Measurements from ENCODE around the gene LEO1.
"Not testable (repeated sequence)": the region's sequence is repeated elsewhere in the genome, so short reads cannot be mapped to it uniquely, and the experiment has no call there.

The LEO1 gene

GRCh38 chr15:52003089-52003488 is 31.5 kb upstream of the LEO1 start:
- not testable (repeated sequence) for DNase-seq

- no peak for DNase-seq
Observed at GRCh38 chr15:52002351-52002750, 30.8 kb upstream of the LEO1 start.

- no peak for DNase-seq
Observed at GRCh38 chr15:51992953-51993352, 21.4 kb upstream of the LEO1 start.

- no peak for DNase-seq
Observed at GRCh38 chr15:51991141-51991540, 19.6 kb upstream of the LEO1 start.

GRCh38 chr15:51982770-51983103 is 11.2 kb upstream of the LEO1 start:
- DNase-seq: no peak

- peak; percentile 4 for DNase-seq
Observed at GRCh38 chr15:51982013-51982769, 10.6 kb upstream of the LEO1 start.

- DNase-seq: no peak
Observed at GRCh38 chr15:51973775-51974174, 2.2 kb upstream of the LEO1 start.

GRCh38 chr15:51973220-51973619 is 1.6 kb upstream of the LEO1 start:
- no peak for DNase-seq

GRCh38 chr15:51971032-51971374 is 575 bp downstream of the LEO1 start:
- DNase-seq: no peak

- DNase-seq: no peak
Observed at GRCh38 chr15:51970132-51970817, 1.3 kb downstream of the LEO1 start.

- no peak for DNase-seq
Observed at GRCh38 chr15:51969728-51970127, 1.9 kb downstream of the LEO1 start.

GRCh38 chr15:51967583-51967982 is 4.0 kb downstream of the LEO1 start:
- DNase-seq: no peak

- DNase-seq: no peak
Observed at GRCh38 chr15:51966192-51966591, 5.4 kb downstream of the LEO1 start.

- no peak for DNase-seq
Observed at GRCh38 chr15:51965691-51966090, 5.9 kb downstream of the LEO1 start.

GRCh38 chr15:51955504-51955903 is 16.1 kb downstream of the LEO1 start:
- no peak for DNase-seq

- no peak for DNase-seq
Observed at GRCh38 chr15:51952805-51953204, 18.8 kb downstream of the LEO1 start.

GRCh38 chr15:51947124-51947523 is 24.5 kb downstream of the LEO1 start:
- no peak for DNase-seq

- DNase-seq: no peak
Observed at GRCh38 chr15:51939216-51939615, 32.4 kb downstream of the LEO1 start.

- no peak for DNase-seq
Observed at GRCh38 chr15:51938286-51938685, 33.3 kb downstream of the LEO1 start.

- DNase-seq: no peak
Observed at GRCh38 chr15:51936105-51936478, 35.5 kb downstream of the LEO1 start.

- no peak for DNase-seq
Observed at GRCh38 chr15:51935466-51936104, 36.0 kb downstream of the LEO1 start.

GRCh38 chr15:51932161-51932560 is 39.4 kb downstream of the LEO1 start:
- no peak for DNase-seq

GRCh38 chr15:51931638-51932037 is 39.9 kb downstream of the LEO1 start:
- DNase-seq: no peak

- no peak for DNase-seq
Observed at GRCh38 chr15:51931016-51931415, 40.6 kb downstream of the LEO1 start.

GRCh38 chr15:51926809-51927208 is 44.8 kb downstream of the LEO1 start:
- no peak for DNase-seq
